Measurements from ENCODE around the gene YOD1.

Gene YOD1

DNA sequence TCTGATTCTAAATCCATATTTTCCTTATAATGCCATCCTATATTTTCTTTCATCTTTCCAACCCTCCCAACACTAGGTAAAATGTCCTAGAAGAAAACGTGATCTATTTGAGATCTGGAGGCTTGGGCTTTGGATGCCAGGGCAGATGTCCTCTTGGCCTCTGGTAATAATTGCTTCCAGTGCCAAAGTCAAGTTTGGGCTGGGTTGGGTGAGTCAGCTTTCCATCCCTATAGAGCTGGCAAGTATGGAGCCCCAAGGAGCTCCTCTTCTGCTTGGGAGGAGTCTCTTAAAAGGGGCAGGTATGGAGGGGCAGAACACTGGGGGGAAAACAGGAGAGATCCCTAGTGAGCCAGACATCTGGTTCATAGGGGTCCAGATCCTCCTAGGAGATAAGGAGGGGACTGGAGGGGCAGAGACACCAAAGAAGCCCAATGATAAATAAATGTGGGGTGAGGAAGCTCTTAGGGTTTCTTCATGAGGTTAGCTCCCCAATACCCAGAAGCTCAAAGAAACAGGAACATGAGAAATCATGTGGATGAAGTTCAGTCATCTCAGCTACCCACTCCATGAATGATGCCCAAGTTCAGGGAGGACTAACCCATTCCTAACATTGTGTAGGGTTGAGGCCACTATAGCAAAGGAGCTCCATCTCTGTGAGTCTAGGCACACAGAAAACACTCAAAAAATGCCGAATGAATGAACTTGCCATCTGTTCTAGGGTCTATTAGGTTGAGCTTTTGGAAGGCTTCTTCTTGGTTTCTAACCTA, 21.9 kb downstream of the YOD1 start:
- H3K4me1 ChIP-seq (ENCODE audit: control insufficient read depth in 2 of 2, insufficient read depth in 2 of 2, low read length in 2 of 2): peaks cover 34 to 74% of the 10 kb centered on the region in 2 donors
- H3K9me3 ChIP-seq (ENCODE audit: control insufficient read depth in 2 of 2, low read length in 2 of 2): no peaks in the 10 kb centered on the region
- H3K27me3 ChIP-seq (ENCODE audit: control insufficient read depth in 2 of 2, insufficient read depth in 2 of 2, low read length in 2 of 2): peaks cover 0 to 9% of the 10 kb centered on the region in 2 donors
- H3K9ac ChIP-seq (ENCODE audit: low read depth in 1 of 2, low read length in 2 of 2): no peak overlapping the region
- H3K27ac ChIP-seq (ENCODE audit: low read depth in 2 of 2, low read length in 2 of 2): no peak overlapping the region
- H3K4me3 ChIP-seq (ENCODE audit: low read length in 2 of 2): no peak overlapping the region
- H3K36me3 ChIP-seq (ENCODE audit: control insufficient read depth in 2 of 2, insufficient read depth in 2 of 2, low read length in 2 of 2): peaks cover 3 to 5% of the 10 kb centered on the region in 2 donors

DNA sequence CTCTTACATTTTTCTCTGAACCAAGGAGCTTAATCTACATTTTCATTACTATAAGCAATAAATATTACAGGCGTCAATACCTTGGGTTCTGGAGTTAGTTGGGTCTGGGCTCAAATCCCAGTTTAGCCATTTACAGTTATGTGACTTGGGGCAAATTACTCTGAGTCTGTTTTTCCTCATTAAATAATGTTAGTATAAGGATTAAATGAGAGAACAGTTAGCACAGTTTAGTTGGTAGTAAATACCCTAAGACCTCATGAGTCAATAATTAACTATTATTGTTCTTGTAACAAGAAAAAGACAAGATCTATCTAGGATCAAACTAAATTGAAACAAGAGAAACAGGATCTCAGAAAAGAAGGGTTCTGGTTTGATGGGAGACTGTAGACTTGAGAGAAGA, 23.1 kb downstream of the YOD1 start:
- Histone ChIP-seq H3K4me1 (ENCODE audit: control insufficient read depth in 2 of 2, insufficient read depth in 2 of 2, low read length in 2 of 2) (peaks cover 29 to 67% of the 10 kb centered on the region in 2 donors), H3K36me3 (ENCODE audit: control insufficient read depth in 2 of 2, insufficient read depth in 2 of 2, low read length in 2 of 2) (peaks cover 5 to 6% of the 10 kb centered on the region in 2 donors), H3K27ac (ENCODE audit: low read depth in 2 of 2, low read length in 2 of 2) (peak overlapping the region; percentile 53 to 75), H3K27me3 (ENCODE audit: control insufficient read depth in 2 of 2, insufficient read depth in 2 of 2, low read length in 2 of 2) (peaks cover 0 to 5% of the 10 kb centered on the region in 2 donors), H3K9ac (ENCODE audit: low read depth in 1 of 2, low read length in 2 of 2) (peak overlapping the region in 1 of 2 donors; percentile 61), H3K9me3 (ENCODE audit: control insufficient read depth in 2 of 2, low read length in 2 of 2) (no peaks in the 10 kb centered on the region), H3K4me3 (ENCODE audit: low read length in 2 of 2) (peak overlapping the region; percentile 17 to 29)

DNA sequence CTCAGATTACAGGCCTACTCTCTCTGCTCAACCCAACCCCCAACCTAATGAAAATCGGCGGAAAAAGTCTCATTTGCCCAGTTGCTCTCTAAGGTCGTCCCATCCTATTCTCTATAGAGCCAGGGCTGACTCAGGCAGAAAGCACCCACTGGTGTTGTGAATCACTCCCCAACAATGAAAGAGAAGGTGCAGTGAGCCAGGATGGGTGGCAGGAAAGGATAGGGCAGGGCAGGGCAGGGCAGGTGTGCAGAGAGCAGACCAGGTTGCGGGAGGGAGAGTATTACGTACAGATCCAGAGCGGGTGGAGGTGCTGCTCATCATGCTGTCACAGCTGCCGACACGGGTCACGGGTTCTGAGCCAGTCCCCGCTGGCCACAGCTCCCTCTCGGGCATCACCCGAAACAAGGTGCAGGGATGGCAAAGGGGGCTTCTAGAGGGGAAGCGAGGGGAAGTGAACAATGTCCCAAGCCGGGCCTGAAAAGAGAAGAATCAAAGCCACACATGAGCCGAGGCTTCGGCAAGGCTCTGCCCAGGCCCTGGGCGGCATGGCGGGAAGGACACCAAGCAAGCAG, 23.7 kb downstream of the YOD1 start:
- Histone ChIP-seq H3K27ac (ENCODE audit: low read depth in 2 of 2, low read length in 2 of 2) (peak overlapping the region; percentile 53 to 75), H3K9me3 (ENCODE audit: control insufficient read depth in 2 of 2, low read length in 2 of 2) (no peaks in the 10 kb centered on the region), H3K4me3 (ENCODE audit: low read length in 2 of 2) (peak overlapping the region; percentile 17 to 29), H3K9ac (ENCODE audit: low read depth in 1 of 2, low read length in 2 of 2) (peak overlapping the region; percentile 14 to 61), H3K36me3 (ENCODE audit: control insufficient read depth in 2 of 2, insufficient read depth in 2 of 2, low read length in 2 of 2) (peaks cover 5 to 9% of the 10 kb centered on the region in 2 donors), H3K4me1 (ENCODE audit: control insufficient read depth in 2 of 2, insufficient read depth in 2 of 2, low read length in 2 of 2) (peaks cover 28 to 66% of the 10 kb centered on the region in 2 donors), H3K27me3 (ENCODE audit: control insufficient read depth in 2 of 2, insufficient read depth in 2 of 2, low read length in 2 of 2) (peaks cover 0 to 3% of the 10 kb centered on the region in 2 donors)

DNA sequence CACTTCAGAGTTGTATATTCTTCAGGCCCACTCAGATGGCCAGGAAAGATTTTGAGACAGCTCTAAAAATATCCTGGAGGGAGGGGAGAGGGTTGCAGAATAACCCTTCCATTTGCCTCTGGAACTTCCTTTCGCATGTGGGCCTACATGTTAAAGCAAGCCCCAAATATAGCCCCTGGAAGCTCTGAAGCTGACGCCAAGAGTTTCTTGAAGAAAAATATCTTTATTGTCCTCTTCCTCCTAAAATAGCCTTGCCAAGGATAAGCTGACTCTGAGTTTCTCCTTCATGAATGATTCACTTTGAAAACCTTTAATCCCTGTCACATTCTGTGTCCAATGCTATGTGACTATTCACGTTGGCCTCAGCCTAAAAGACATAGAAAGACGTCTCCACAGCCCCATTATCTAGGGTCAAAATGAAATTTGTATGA, 24.9 kb downstream of the YOD1 start:
- Histone ChIP-seq H3K27me3 (ENCODE audit: control insufficient read depth in 2 of 2, insufficient read depth in 2 of 2, low read length in 2 of 2) (no peaks in the 10 kb centered on the region), H3K4me1 (ENCODE audit: control insufficient read depth in 2 of 2, insufficient read depth in 2 of 2, low read length in 2 of 2) (peaks cover 23 to 58% of the 10 kb centered on the region in 2 donors), H3K27ac (ENCODE audit: low read depth in 2 of 2, low read length in 2 of 2) (no peak overlapping the region), H3K9me3 (ENCODE audit: control insufficient read depth in 2 of 2, low read length in 2 of 2) (no peaks in the 10 kb centered on the region), H3K36me3 (ENCODE audit: control insufficient read depth in 2 of 2, insufficient read depth in 2 of 2, low read length in 2 of 2) (peaks cover 5 to 15% of the 10 kb centered on the region in 2 donors), H3K9ac (ENCODE audit: low read depth in 1 of 2, low read length in 2 of 2) (no peak overlapping the region), H3K4me3 (ENCODE audit: low read length in 2 of 2) (no peak overlapping the region)

DNA sequence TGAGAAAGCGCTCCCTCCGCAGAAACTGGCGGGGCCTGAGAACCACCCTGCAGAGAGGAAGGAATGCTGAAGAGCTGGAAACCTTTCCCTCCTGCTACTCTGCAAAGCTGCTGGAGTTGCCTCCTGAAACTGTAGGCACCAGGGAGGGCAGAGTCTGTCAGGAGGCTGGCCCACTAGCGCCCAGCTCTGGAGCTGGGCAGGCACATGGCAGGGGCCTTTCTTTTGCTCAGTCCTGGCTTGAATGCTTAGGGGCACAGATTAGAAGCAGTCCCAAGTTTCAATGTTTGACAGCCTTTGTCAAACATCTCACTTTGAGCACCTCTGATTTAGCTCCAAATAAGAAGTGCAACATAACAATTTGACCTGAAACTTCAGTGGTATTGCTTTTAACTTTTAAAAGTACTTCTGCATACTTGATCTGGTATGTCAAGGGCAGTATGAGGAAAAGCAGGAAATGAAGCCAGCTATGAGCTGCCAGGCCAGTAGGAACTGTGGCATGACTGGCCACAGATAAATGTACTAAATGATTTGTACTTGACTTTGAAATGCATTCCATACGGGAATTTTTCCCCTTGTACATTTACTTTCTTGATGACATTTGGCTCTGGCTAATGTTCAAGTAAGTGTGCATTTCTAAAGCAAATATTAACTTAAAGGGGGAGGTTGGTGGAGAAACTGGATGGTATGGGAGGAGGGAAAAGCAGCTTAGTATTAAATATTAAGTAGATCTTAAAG, 25.7 kb downstream of the YOD1 start:
- H3K27me3 ChIP-seq (ENCODE audit: control insufficient read depth in 2 of 2, insufficient read depth in 2 of 2, low read length in 2 of 2): no peaks in the 10 kb centered on the region
- H3K27ac ChIP-seq (ENCODE audit: low read depth in 2 of 2, low read length in 2 of 2): peak overlapping the region; percentile 22 to 38
- H3K4me1 ChIP-seq (ENCODE audit: control insufficient read depth in 2 of 2, insufficient read depth in 2 of 2, low read length in 2 of 2): peaks cover 20 to 58% of the 10 kb centered on the region in 2 donors
- H3K36me3 ChIP-seq (ENCODE audit: control insufficient read depth in 2 of 2, insufficient read depth in 2 of 2, low read length in 2 of 2): peaks cover 5 to 18% of the 10 kb centered on the region in 2 donors
- H3K9ac ChIP-seq (ENCODE audit: low read depth in 1 of 2, low read length in 2 of 2): peak overlapping the region in 1 of 2 donors; percentile 15
- H3K9me3 ChIP-seq (ENCODE audit: control insufficient read depth in 2 of 2, low read length in 2 of 2): no peaks in the 10 kb centered on the region
- no peak overlapping the region for H3K4me3 ChIP-seq (ENCODE audit: low read length in 2 of 2)

DNA sequence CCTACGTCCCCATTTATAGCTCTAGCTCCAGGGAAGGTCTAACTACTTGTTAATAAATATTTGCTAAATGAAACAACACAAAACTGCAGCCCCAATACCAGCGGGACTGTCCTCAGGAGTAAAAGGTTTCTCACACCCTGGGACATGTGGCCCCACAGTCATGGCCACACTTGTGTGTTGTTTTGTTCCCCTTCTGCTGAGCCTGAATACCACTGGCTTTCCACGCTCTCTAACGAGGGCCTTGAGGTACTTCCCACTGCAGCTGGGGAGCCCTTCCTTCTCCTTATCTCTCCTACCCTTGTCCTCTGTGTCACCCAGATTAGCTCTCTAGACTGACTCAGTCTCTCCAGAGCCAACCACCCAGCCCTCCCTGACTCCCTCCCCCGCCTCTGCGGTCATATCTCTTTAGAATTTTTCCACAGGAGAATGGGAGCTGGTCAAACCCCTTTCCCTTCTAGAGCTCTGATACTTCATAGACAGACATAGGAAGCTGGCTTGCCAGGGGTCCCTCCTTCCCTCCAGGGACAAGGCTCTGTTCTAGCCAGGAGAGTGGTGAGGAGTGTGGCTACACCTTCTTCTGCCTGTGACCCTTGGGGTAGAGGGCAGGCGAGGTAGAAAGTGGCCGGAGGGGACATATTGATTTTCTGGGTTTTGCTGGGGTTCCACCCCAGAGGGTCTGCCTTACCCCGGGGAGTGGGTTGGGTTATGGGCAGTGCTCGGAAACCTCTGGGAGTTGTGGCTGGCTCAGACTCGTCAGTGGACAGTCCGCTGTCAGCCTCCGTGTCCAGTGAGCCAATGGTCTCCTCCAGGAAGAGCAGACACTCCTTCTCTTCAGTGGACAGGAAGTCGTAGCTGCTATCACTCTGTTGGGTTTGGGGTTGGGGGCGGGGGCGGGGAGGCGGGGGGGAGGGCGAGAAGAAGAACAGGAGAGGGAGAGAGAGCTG, 26.5 kb downstream of the YOD1 start:
- Histone ChIP-seq H3K9me3 (ENCODE audit: control insufficient read depth in 2 of 2, low read length in 2 of 2) (no peaks in the 10 kb centered on the region), H3K9ac (ENCODE audit: low read depth in 1 of 2, low read length in 2 of 2) (no peak overlapping the region), H3K4me3 (ENCODE audit: low read length in 2 of 2) (no peak overlapping the region), H3K27ac (ENCODE audit: low read depth in 2 of 2, low read length in 2 of 2) (no peak overlapping the region), H3K36me3 (ENCODE audit: control insufficient read depth in 2 of 2, insufficient read depth in 2 of 2, low read length in 2 of 2) (peaks cover 5 to 18% of the 10 kb centered on the region in 2 donors), H3K27me3 (ENCODE audit: control insufficient read depth in 2 of 2, insufficient read depth in 2 of 2, low read length in 2 of 2) (no peaks in the 10 kb centered on the region), H3K4me1 (ENCODE audit: control insufficient read depth in 2 of 2, insufficient read depth in 2 of 2, low read length in 2 of 2) (peaks cover 17 to 55% of the 10 kb centered on the region in 2 donors)

DNA sequence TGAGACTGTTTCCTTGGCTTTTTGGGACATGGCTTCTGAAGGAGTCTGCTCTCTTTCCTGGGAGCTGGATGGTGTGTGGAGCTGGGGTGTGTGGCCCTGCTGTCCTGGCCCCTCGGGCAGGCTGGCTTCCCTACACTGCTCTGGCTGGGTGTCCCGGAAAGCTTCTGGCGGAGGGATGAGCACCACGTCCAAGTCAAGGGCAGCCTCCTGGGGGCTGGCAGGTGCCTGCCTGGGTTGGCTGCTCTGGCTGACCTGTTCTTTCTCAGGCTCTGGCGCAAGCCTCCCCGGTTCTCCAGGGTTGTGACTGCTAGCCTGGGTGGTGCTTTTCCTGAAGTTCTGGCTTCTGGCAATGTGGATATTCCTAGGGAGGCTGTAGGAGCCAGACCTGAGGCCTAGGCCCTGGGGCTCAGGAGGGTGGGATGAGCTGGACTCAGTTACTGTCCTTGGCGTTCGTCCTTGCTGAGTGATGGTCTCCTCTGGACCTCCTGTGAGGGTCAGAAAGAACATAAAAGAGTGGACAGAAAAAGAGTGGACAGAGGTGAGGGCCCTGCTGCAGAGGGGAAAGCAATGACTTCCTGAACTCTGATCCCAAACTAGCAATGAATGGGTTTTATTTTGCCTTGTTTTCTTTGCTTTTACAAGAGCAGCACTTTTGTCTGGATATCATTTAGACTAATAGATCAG, 27.9 kb downstream of the YOD1 start:
- no peaks in the 10 kb centered on the region for H3K27me3 ChIP-seq (ENCODE audit: control insufficient read depth in 2 of 2, insufficient read depth in 2 of 2, low read length in 2 of 2)
- peaks cover 5 to 18% of the 10 kb centered on the region in 2 donors for H3K36me3 ChIP-seq (ENCODE audit: control insufficient read depth in 2 of 2, insufficient read depth in 2 of 2, low read length in 2 of 2)
- H3K4me3 ChIP-seq (ENCODE audit: low read length in 2 of 2): no peak overlapping the region
- H3K27ac ChIP-seq (ENCODE audit: low read depth in 2 of 2, low read length in 2 of 2): no peak overlapping the region
- H3K9me3 ChIP-seq (ENCODE audit: control insufficient read depth in 2 of 2, low read length in 2 of 2): no peaks in the 10 kb centered on the region
- no peak overlapping the region for H3K9ac ChIP-seq (ENCODE audit: low read depth in 1 of 2, low read length in 2 of 2)
- H3K4me1 ChIP-seq (ENCODE audit: control insufficient read depth in 2 of 2, insufficient read depth in 2 of 2, low read length in 2 of 2): peaks cover 10 to 43% of the 10 kb centered on the region in 2 donors

DNA sequence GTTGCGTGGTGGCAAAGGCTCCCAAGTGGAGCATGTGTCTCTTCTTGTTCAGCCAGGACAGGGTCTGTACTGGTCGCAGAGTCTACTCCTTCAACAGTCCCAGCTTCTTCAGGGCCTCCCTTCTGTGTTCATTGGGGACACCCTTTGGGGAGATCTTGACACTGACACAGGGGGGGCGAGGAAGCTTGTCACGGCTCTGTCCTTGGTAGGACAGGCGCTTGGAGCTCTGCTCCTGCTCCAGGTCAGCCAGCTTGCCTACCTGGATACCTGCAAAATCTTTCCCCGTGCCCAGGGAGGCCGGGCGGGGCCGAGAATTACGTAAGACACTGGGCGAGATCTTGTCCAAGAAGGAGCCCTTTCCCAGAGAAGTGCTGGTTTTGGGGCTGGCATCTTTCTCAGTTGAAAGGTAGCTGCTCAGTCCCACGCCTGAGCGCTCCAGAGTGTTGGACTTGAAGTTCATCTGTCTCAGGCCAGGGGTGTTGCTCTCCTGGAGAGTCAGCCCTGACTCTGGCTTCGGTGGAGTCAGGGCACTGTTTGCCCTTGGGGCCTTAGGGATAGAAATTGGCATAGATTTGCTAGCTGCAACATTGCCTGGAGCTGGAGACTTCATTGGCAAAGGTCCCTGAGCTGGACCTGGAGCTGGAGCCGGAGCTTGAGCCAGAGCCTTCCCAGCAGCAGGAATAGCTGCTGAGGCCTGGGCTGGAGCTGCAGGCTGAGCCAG, 29.0 kb downstream of the YOD1 start:
- Histone ChIP-seq H3K27me3 (ENCODE audit: control insufficient read depth in 2 of 2, insufficient read depth in 2 of 2, low read length in 2 of 2) (no peaks in the 10 kb centered on the region), H3K9me3 (ENCODE audit: control insufficient read depth in 2 of 2, low read length in 2 of 2) (no peaks in the 10 kb centered on the region), H3K4me3 (ENCODE audit: low read length in 2 of 2) (no peak overlapping the region), H3K36me3 (ENCODE audit: control insufficient read depth in 2 of 2, insufficient read depth in 2 of 2, low read length in 2 of 2) (peaks cover 5 to 18% of the 10 kb centered on the region in 2 donors), H3K9ac (ENCODE audit: low read depth in 1 of 2, low read length in 2 of 2) (no peak overlapping the region), H3K27ac (ENCODE audit: low read depth in 2 of 2, low read length in 2 of 2) (no peak overlapping the region), H3K4me1 (ENCODE audit: control insufficient read depth in 2 of 2, insufficient read depth in 2 of 2, low read length in 2 of 2) (peaks cover 6 to 35% of the 10 kb centered on the region in 2 donors)

Measured in mucosa of rectum (tissue), 2 donors.